Psoas muscle (tissue), 8 donors: ENCODE data around the gene USF2. TPM values are rescaled to one million over a fixed set of nuclear protein-coding genes. Genes with fewer than 3 reads are reported as not detected.

Source experiments
- ATAC-seq, 4 donors: fragments of 200-7000 bp; cut with Tn5 transposase; one replicate each; pipeline ENCODE4 v1.9.1; 2020; ENCODE audit warnings: moderate library complexity in 3 of 4, mild to moderate bottlenecking in 2 of 4
- DNase-seq, 2 donors: peaks; one replicate each; pipeline ENCODE4 v3.0.0-alpha.2; 2020
- H3K27ac ChIP-seq: fragments of 200-600 bp; one replicate; pipeline ENCODE4 v1.8.0; 2022
- H3K27me3 ChIP-seq, 3 donors: fragments of 200-600 bp in 1 of 3; one replicate each; pipeline versions ENCODE4 v1.6.1 to v1.8.0; 2013 to 2022; ENCODE audit warnings: low read length in 2 of 3, mild to moderate bottlenecking in 2 of 3, moderate library complexity in 1 of 3; ENCODE audit not compliant: insufficient read depth in 3 of 3
- H3K36me3 ChIP-seq, 2 donors: fragments of 200-600 bp in 1 of 2; one replicate each; pipeline versions ENCODE4 v1.6.1 to v1.8.0; 2013 to 2022; ENCODE audit warnings: low read depth in 1 of 2, mild to moderate bottlenecking in 1 of 2, moderate library complexity in 1 of 2; ENCODE audit not compliant: insufficient read depth in 1 of 2
- H3K4me1 ChIP-seq: fragments of 200-600 bp; one replicate; pipeline ENCODE4 v1.8.0; 2022
- H3K4me3 ChIP-seq: fragments of 200-600 bp; one replicate; pipeline ENCODE4 v1.8.0; 2022; ENCODE audit warnings: mild to moderate bottlenecking
- H3K9me3 ChIP-seq: fragments of 200-600 bp; one replicate; pipeline ENCODE4 v1.8.0; 2022
- WGBS, 3 donors: extraction: QIAGEN DNeasy Blood & Tissue Kit; methylation state at CpG; one replicate each; pipeline versions ENCODE4 v1.1.6 to v1.1.7; 2013; 5-methylcytosine and 5-hydroxymethylcytosine counted together
- intact Hi-C, 2 donors: fragments of 100-400 bp; cut with DNase I; formaldehyde crosslinking; loops; one replicate each; pipeline versions ENCODE4 v1.11.0 to v1.14.2; 2022
- polyA plus RNA-seq, 3 donors: library from polyadenylated mRNA; stranded (reverse); fragments of 200-250 nt; gene quantifications; one replicate each; pipeline ENCODE4 v1.2.3, GENCODE V29; 2013
- total RNA-seq, 4 donors: library from RNA; stranded (reverse); fragmentation: NEBNext Ultra II Directional in 2 of 4; extraction: Animal tissue kit (Norgen Biotek cat#: 25700) in 2 of 4; gene quantifications; one replicate each; pipeline versions ENCODE4 v1.2.1 to v1.2.4, GENCODE V29; 2021 to 2023
- TF ChIP-seq, protein P1 (sequence below): fragments of 200-600 bp; IDR thresholded peaks from one replicate; pipeline ENCODE4 v1.8.0; 2022; ENCODE audit warnings: antibody characterized with exemption
- donor health status: healthy with polysubstance abuse.
- donor health status: DM: no; HTN: no; CAD: no; lungs with moderate emphysema.
- donor health status: Bipolar disorder and iron deficiency.
- donor health status: healthy.
- donor health status: DM: yes; HTN: yes; CAD: no.
- donor health status: DM: no; HTN: no; CAD: no.
- donor health status: DM: no; HTN: no; CAD: no.
- donor health status: DM: yes; HTN: yes; CAD: no.

USF2 gene
- total and polyA plus RNA-seq, 7 donors = 94.4 to 196 (median 179) TPM

DNA sequence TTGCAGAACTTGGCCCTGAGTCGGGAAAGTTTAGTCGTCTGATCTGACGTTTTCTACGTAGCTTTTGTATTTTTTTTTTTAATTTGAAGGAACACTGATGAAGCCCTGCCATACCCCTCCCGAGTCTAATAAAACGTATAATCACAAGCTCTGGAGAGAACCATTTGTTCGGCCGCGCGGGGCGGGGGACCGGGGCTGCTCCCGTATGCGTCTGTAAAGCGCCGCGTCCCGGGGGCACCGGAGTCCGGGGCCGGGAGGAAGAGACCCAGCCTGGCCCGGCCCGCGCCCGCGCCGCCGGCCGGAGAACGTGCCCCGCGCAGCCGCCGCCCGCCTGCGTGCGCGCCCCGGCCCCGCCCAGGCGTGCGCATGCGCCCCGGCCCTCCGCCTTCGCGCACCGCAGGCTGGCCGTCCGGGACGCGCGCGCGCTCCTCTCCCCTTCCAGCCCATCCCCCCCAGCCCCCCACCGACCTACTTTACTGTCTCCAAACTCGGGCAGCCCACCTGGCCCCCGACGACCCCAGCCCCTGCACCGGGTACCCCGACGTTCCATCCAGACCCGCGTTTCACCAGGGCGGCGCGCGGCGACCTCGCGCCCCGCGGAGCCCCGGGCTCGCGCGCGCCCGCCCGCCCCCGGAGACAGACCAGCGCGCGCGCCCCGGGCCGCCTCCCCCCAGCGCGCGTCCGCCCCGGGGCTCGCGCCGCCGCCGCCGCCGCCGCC lies 785 bp upstream of the USF2 start:
- TF ChIP-seq, protein P1, sequence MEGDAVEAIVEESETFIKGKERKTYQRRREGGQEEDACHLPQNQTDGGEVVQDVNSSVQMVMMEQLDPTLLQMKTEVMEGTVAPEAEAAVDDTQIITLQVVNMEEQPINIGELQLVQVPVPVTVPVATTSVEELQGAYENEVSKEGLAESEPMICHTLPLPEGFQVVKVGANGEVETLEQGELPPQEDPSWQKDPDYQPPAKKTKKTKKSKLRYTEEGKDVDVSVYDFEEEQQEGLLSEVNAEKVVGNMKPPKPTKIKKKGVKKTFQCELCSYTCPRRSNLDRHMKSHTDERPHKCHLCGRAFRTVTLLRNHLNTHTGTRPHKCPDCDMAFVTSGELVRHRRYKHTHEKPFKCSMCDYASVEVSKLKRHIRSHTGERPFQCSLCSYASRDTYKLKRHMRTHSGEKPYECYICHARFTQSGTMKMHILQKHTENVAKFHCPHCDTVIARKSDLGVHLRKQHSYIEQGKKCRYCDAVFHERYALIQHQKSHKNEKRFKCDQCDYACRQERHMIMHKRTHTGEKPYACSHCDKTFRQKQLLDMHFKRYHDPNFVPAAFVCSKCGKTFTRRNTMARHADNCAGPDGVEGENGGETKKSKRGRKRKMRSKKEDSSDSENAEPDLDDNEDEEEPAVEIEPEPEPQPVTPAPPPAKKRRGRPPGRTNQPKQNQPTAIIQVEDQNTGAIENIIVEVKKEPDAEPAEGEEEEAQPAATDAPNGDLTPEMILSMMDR = no peak
- H3K27ac ChIP-seq = peak overlapping the region; percentile 94
- peak; percentile 71 to 79 (median 74) for ATAC-seq
- peaks cover 3 to 29% of the 10 kb centered on the region in 2 donors for H3K36me3 ChIP-seq
- no peaks in the 10 kb centered on the region for H3K27me3 ChIP-seq
- intact Hi-C loops = loop anchor here (5.0 to 10.0 kb wide), 3 partner anchors 123 to 203 kb away; partner anchors contain the start of gene FXYD7 (in 2 of the 2)
- H3K4me1 ChIP-seq = peaks cover 25% of the 10 kb centered on the region
- peak overlapping the region; percentile 91 for H3K4me3 ChIP-seq
- peak; percentile 83 to 90 for DNase-seq
- 0 to 1% (median 0%) methylated on average over 49 to 100 of the region's 100 CpGs for WGBS, 3 donors
- no peaks in the 10 kb centered on the region for H3K9me3 ChIP-seq

DNA sequence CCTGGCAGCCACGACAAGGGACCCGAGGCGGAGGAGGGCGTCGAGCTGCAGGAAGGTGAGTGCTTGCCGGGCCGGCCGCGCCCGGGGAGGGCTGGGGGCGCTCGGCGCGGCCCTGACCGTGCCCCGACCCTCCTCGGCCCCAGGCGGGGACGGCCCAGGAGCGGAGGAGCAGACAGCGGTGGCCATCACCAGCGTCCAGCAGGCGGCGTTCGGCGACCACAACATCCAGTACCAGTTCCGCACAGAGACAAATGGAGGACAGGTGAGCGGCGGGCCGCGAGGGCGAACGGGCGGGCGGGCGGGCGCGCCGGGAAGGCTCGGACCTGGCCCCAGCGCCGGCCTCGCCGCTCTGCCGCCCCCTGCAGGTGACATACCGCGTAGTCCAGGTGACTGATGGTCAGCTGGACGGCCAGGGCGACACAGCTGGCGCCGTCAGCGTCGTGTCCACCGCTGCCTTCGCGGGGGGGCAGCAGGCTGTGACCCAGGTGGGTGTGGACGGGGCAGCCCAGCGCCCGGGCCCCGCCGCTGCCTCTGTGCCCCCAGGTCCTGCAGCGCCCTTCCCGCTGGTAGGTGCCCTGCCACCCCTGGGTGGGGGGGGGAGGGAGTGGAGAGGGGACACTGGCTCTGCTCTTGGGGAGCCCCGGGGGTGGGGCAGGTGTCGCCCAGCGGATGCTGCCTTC lies 816 bp downstream of the USF2 start:
- Histone ChIP-seq H3K4me1 (peaks cover 25% of the 10 kb centered on the region), H3K36me3 (peaks cover 5 to 45% of the 10 kb centered on the region in 2 donors), H3K9me3 (no peaks in the 10 kb centered on the region), H3K4me3 (peak overlapping the region; percentile 78), H3K27ac (peak overlapping the region; percentile 93), H3K27me3 (no peaks in the 10 kb centered on the region)
- DNase-seq = peak; percentile 88 to 95
- intact Hi-C loops = loop anchor here (5.0 to 10.0 kb wide), 4 partner anchors 125 to 225 kb away; partner anchors contain the start of genes FXYD7 (in 2 of the 2) and KRTDAP (in 1 of the 2)
- peak; percentile 69 to 80 (median 74) for ATAC-seq
- 1 to 5% (median 3%) methylated on average over 26 to 66 of the region's 66 CpGs for WGBS, 3 donors
- TF ChIP-seq, protein P1 = peak; percentile 89

DNA sequence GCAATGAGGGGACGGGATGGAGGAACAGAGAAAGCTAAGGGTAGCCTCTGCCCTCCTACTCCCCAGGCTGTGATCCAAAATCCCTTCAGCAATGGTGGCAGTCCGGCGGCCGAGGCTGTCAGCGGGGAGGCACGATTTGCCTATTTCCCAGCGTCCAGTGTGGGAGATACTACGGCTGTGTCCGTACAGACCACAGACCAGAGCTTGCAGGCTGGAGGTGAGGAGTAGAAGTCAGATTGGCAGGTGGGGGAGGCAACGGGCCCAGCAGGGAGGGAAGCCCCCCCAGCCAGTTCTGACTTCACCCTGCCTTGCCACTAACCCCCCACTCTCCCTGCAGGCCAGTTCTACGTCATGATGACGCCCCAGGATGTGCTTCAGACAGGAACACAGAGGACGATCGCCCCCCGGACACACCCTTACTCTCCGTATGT lies 1.6 kb downstream of the USF2 start:
- Histone ChIP-seq H3K4me3 (no peak overlapping the region), H3K4me1 (peaks cover 22% of the 10 kb centered on the region), H3K36me3 (peaks cover 5 to 53% of the 10 kb centered on the region in 2 donors), H3K27me3 (no peaks in the 10 kb centered on the region), H3K27ac (peak overlapping the region; percentile 93), H3K9me3 (no peaks in the 10 kb centered on the region)
- 83 to 91% (median 87%) methylated on average over 16 of the region's 16 CpGs for WGBS, 3 donors
- DNase-seq (peak in 1 of 2 donors; percentile 36), ATAC-seq (no peak)
- TF ChIP-seq, protein P1 = no peak
- intact Hi-C loops = loop anchor here in 1 of 2 donors (10.0 kb wide), 1 partner anchor 224 kb away; the partner anchor contains the start of gene KRTDAP

DNA sequence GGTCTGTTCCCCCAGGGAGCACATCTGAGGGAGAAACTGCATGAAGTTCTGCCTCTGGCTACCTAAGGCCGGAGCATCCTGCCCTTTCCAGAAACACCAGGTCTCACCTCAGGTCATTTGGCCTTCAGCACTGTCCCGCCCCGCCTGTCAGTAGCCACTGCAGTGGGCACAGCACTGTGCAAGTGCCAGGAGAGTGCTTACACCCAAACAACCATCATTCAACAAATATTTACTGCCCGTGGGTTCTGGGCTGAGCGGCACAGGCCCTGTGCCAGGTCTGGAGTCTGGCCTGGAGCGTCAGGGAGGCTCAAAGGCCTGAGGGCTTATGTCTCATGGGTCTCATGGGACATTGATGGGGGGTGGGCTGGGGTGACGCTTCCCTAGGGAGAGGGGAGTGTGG lies 2.8 kb downstream of the USF2 start:
- Histone ChIP-seq H3K4me3 (no peak overlapping the region), H3K9me3 (no peaks in the 10 kb centered on the region), H3K4me1 (peaks cover 10% of the 10 kb centered on the region), H3K27ac (peak overlapping the region; percentile 15), H3K36me3 (peaks cover 5 to 64% of the 10 kb centered on the region in 2 donors), H3K27me3 (no peaks in the 10 kb centered on the region)
- WGBS, 3 donors = 71 to 79% (median 79%) methylated on average over 7 of the region's 7 CpGs
- peak in 1 of 2 donors; percentile 31 for DNase-seq
- intact Hi-C loops = loop anchor here in 1 of 2 donors (10.0 kb wide), 1 partner anchor 223 kb away; the partner anchor contains the start of gene KRTDAP
- TF ChIP-seq, protein P1 = no peak
- no peak for ATAC-seq
